Measurements from ENCODE around the gene SLIT3. TPM values are rescaled to one million over a fixed set of nuclear protein-coding genes. Genes with fewer than 3 reads are reported as not detected.

The SLIT3 gene
- polyA plus RNA-seq, 1 donor, result 18.3 TPM

- no peak for DNase-seq
- H3K27me3 ChIP-seq (ENCODE audit: control insufficient read depth, insufficient read depth, low read length), result peaks cover 2% of the 10 kb centered on the region
- H3K36me3 ChIP-seq (ENCODE audit: control insufficient read depth, insufficient read depth, low read length), result no peaks in the 10 kb centered on the region
- no peak overlapping the region for H3K4me3 ChIP-seq (ENCODE audit: low read length)
- H3K9me3 ChIP-seq (ENCODE audit: control insufficient read depth, low read depth, low read length), result no peaks in the 10 kb centered on the region
- 69% methylated on average over 2 of the region's 3 CpGs for WGBS (ENCODE audit: insufficient coverage, low lambda C conversion rate)
- H3K4me1 ChIP-seq (ENCODE audit: control insufficient read depth, insufficient read depth, low read length), result no peaks in the 10 kb centered on the region
- H3K27ac ChIP-seq (ENCODE audit: low read length), result no peak overlapping the region
These were observed 325.6 kb downstream of the SLIT3 start for GRCh38 chr5:168975331-168975730.

- DNase-seq, result no peak
- Histone ChIP-seq H3K27ac (ENCODE audit: low read length) (no peak overlapping the region), H3K4me1 (ENCODE audit: control insufficient read depth, insufficient read depth, low read length) (no peaks in the 10 kb centered on the region), H3K4me3 (ENCODE audit: low read length) (no peak overlapping the region), H3K27me3 (ENCODE audit: control insufficient read depth, insufficient read depth, low read length) (peaks cover 2% of the 10 kb centered on the region), H3K36me3 (ENCODE audit: control insufficient read depth, insufficient read depth, low read length) (no peaks in the 10 kb centered on the region), H3K9me3 (ENCODE audit: control insufficient read depth, low read depth, low read length) (no peaks in the 10 kb centered on the region)
- no CpG with 5 or more reads among the region's 2 CpGs for WGBS (ENCODE audit: insufficient coverage, low lambda C conversion rate)
These were observed 326.9 kb downstream of the SLIT3 start for GRCh38 chr5:168974082-168974481.

- Histone ChIP-seq H3K4me3 (ENCODE audit: low read length) (no peak overlapping the region), H3K9me3 (ENCODE audit: control insufficient read depth, low read depth, low read length) (no peaks in the 10 kb centered on the region), H3K4me1 (ENCODE audit: control insufficient read depth, insufficient read depth, low read length) (no peaks in the 10 kb centered on the region), H3K27me3 (ENCODE audit: control insufficient read depth, insufficient read depth, low read length) (peaks cover under 1% of the 10 kb centered on the region), H3K27ac (ENCODE audit: low read length) (no peak overlapping the region), H3K36me3 (ENCODE audit: control insufficient read depth, insufficient read depth, low read length) (no peaks in the 10 kb centered on the region)
- no peak for DNase-seq
- WGBS (ENCODE audit: insufficient coverage, low lambda C conversion rate), result no CpG with 5 or more reads among the region's 3 CpGs
These were observed 328.2 kb downstream of the SLIT3 start for GRCh38 chr5:168972731-168973130.

- no CpG with 5 or more reads among the region's 4 CpGs for WGBS (ENCODE audit: insufficient coverage, low lambda C conversion rate)
- H3K27me3 ChIP-seq (ENCODE audit: control insufficient read depth, insufficient read depth, low read length), result peaks cover 2% of the 10 kb centered on the region
- no peak overlapping the region for H3K4me3 ChIP-seq (ENCODE audit: low read length)
- H3K36me3 ChIP-seq (ENCODE audit: control insufficient read depth, insufficient read depth, low read length), result no peaks in the 10 kb centered on the region
- no peaks in the 10 kb centered on the region for H3K4me1 ChIP-seq (ENCODE audit: control insufficient read depth, insufficient read depth, low read length)
- H3K9me3 ChIP-seq (ENCODE audit: control insufficient read depth, low read depth, low read length), result no peaks in the 10 kb centered on the region
- H3K27ac ChIP-seq (ENCODE audit: low read length), result no peak overlapping the region
- DNase-seq, result no peak
These were observed 329.8 kb downstream of the SLIT3 start for GRCh38 chr5:168971100-168971499.

- WGBS (ENCODE audit: insufficient coverage, low lambda C conversion rate), result no CpG with 5 or more reads among the region's 8 CpGs
- DNase-seq, result no peak
- no peaks in the 10 kb centered on the region for H3K9me3 ChIP-seq (ENCODE audit: control insufficient read depth, low read depth, low read length)
- no peaks in the 10 kb centered on the region for H3K36me3 ChIP-seq (ENCODE audit: control insufficient read depth, insufficient read depth, low read length)
- no peak overlapping the region for H3K4me3 ChIP-seq (ENCODE audit: low read length)
- H3K4me1 ChIP-seq (ENCODE audit: control insufficient read depth, insufficient read depth, low read length), result no peaks in the 10 kb centered on the region
- peaks cover 2% of the 10 kb centered on the region for H3K27me3 ChIP-seq (ENCODE audit: control insufficient read depth, insufficient read depth, low read length)
- no peak overlapping the region for H3K27ac ChIP-seq (ENCODE audit: low read length)
These were observed 331.5 kb downstream of the SLIT3 start for GRCh38 chr5:168969326-168969886.

- peaks cover 2% of the 10 kb centered on the region for H3K27me3 ChIP-seq (ENCODE audit: control insufficient read depth, insufficient read depth, low read length)
- no peak overlapping the region for H3K27ac ChIP-seq (ENCODE audit: low read length)
- H3K36me3 ChIP-seq (ENCODE audit: control insufficient read depth, insufficient read depth, low read length), result no peaks in the 10 kb centered on the region
- H3K9me3 ChIP-seq (ENCODE audit: control insufficient read depth, low read depth, low read length), result no peaks in the 10 kb centered on the region
- DNase-seq, result no peak
- 0% methylated on average over 1 of the region's 7 CpGs for WGBS (ENCODE audit: insufficient coverage, low lambda C conversion rate)
- no peak overlapping the region for H3K4me3 ChIP-seq (ENCODE audit: low read length)
- no peaks in the 10 kb centered on the region for H3K4me1 ChIP-seq (ENCODE audit: control insufficient read depth, insufficient read depth, low read length)
These were observed 332.9 kb downstream of the SLIT3 start for GRCh38 chr5:168967882-168968620.

GRCh38 chr5:168965638-168966037 is 335.3 kb downstream of the SLIT3 start:
- 83% methylated on average over 1 of the region's 5 CpGs for WGBS (ENCODE audit: insufficient coverage, low lambda C conversion rate)
- H3K27ac ChIP-seq (ENCODE audit: low read length), result no peak overlapping the region
- no peaks in the 10 kb centered on the region for H3K9me3 ChIP-seq (ENCODE audit: control insufficient read depth, low read depth, low read length)

GRCh38 chr5:168964182-168964581 is 336.8 kb downstream of the SLIT3 start:
- WGBS (ENCODE audit: insufficient coverage, low lambda C conversion rate), result 0% methylated on average over 1 of the region's 3 CpGs
- H3K27me3 ChIP-seq (ENCODE audit: control insufficient read depth, insufficient read depth, low read length), result peaks cover 2% of the 10 kb centered on the region
- no peak overlapping the region for H3K4me3 ChIP-seq (ENCODE audit: low read length)
- no peak overlapping the region for H3K27ac ChIP-seq (ENCODE audit: low read length)
- no peaks in the 10 kb centered on the region for H3K4me1 ChIP-seq (ENCODE audit: control insufficient read depth, insufficient read depth, low read length)
- no peaks in the 10 kb centered on the region for H3K36me3 ChIP-seq (ENCODE audit: control insufficient read depth, insufficient read depth, low read length)
- no peak for DNase-seq
- H3K9me3 ChIP-seq (ENCODE audit: control insufficient read depth, low read depth, low read length), result no peaks in the 10 kb centered on the region

More at GRCh38 chr5:168965638-168966037, 335.3 kb downstream of the SLIT3 start:
- Histone ChIP-seq H3K4me3 (ENCODE audit: low read length) (no peak overlapping the region), H3K27me3 (ENCODE audit: control insufficient read depth, insufficient read depth, low read length) (peaks cover 2% of the 10 kb centered on the region), H3K36me3 (ENCODE audit: control insufficient read depth, insufficient read depth, low read length) (no peaks in the 10 kb centered on the region), H3K4me1 (ENCODE audit: control insufficient read depth, insufficient read depth, low read length) (no peaks in the 10 kb centered on the region)
- DNase-seq, result no peak

GRCh38 chr5:168962306-168962705 is 338.6 kb downstream of the SLIT3 start:
- 100% methylated on average over 1 of the region's 4 CpGs for WGBS (ENCODE audit: insufficient coverage, low lambda C conversion rate)
- Histone ChIP-seq H3K27ac (ENCODE audit: low read length) (no peak overlapping the region), H3K36me3 (ENCODE audit: control insufficient read depth, insufficient read depth, low read length) (no peaks in the 10 kb centered on the region), H3K27me3 (ENCODE audit: control insufficient read depth, insufficient read depth, low read length) (no peaks in the 10 kb centered on the region), H3K4me1 (ENCODE audit: control insufficient read depth, insufficient read depth, low read length) (no peaks in the 10 kb centered on the region), H3K9me3 (ENCODE audit: control insufficient read depth, low read depth, low read length) (no peaks in the 10 kb centered on the region), H3K4me3 (ENCODE audit: low read length) (no peak overlapping the region)
- no peak for DNase-seq

GRCh38 chr5:168961681-168962080 is 339.3 kb downstream of the SLIT3 start:
- Histone ChIP-seq H3K9me3 (ENCODE audit: control insufficient read depth, low read depth, low read length) (no peaks in the 10 kb centered on the region), H3K4me1 (ENCODE audit: control insufficient read depth, insufficient read depth, low read length) (no peaks in the 10 kb centered on the region), H3K4me3 (ENCODE audit: low read length) (no peak overlapping the region), H3K27me3 (ENCODE audit: control insufficient read depth, insufficient read depth, low read length) (no peaks in the 10 kb centered on the region), H3K27ac (ENCODE audit: low read length) (no peak overlapping the region), H3K36me3 (ENCODE audit: control insufficient read depth, insufficient read depth, low read length) (no peaks in the 10 kb centered on the region)
- WGBS (ENCODE audit: insufficient coverage, low lambda C conversion rate), result no CpG with 5 or more reads among the region's 3 CpGs
- no peak for DNase-seq

- H3K9me3 ChIP-seq (ENCODE audit: control insufficient read depth, low read depth, low read length), result no peaks in the 10 kb centered on the region
- H3K27me3 ChIP-seq (ENCODE audit: control insufficient read depth, insufficient read depth, low read length), result no peaks in the 10 kb centered on the region
- H3K36me3 ChIP-seq (ENCODE audit: control insufficient read depth, insufficient read depth, low read length), result no peaks in the 10 kb centered on the region
- no peak for DNase-seq
- H3K27ac ChIP-seq (ENCODE audit: low read length), result no peak overlapping the region
- no peak overlapping the region for H3K4me3 ChIP-seq (ENCODE audit: low read length)
- no peaks in the 10 kb centered on the region for H3K4me1 ChIP-seq (ENCODE audit: control insufficient read depth, insufficient read depth, low read length)
- no CpG with 5 or more reads among the region's 2 CpGs for WGBS (ENCODE audit: insufficient coverage, low lambda C conversion rate)
These were observed 340.4 kb downstream of the SLIT3 start for GRCh38 chr5:168960497-168960896.

Data from large intestine (tissue), 3 donors.